ENCODE results near the gene AMBP.

AMBP gene

GRCh38 chr9:114023961-114024360, 54.1 kb downstream of the AMBP start:
- Histone ChIP-seq H3K9me3 (ENCODE audit: low read length) (0 out of 2 replicates have a peak, but pooled peaks cover 4% of the 10 kb centered on the region), H3K9me2 (ENCODE audit: low read depth, low read length) (no peaks in the 10 kb centered on the region), H3K4me2 (ENCODE audit: low read length) (no peak overlapping the region), H3K4me1 (ENCODE audit: insufficient read depth, low read length, severe bottlenecking) (no peaks in the 10 kb centered on the region), H3K4me3 (ENCODE audit: low read depth, low read length, poor library complexity, severe bottlenecking) (no peak overlapping the region), H3K27ac (ENCODE audit: low read depth, low read length, poor library complexity, severe bottlenecking) (no peak overlapping the region), H3K27me3 (ENCODE audit: insufficient read depth, low read length) (no peaks in the 10 kb centered on the region), H2AFZ (ENCODE audit: low read length) (no peak overlapping the region), H3K9ac (ENCODE audit: low read length) (no peak overlapping the region), H3F3A (ENCODE audit: insufficient read depth, low read length) (no peaks in the 10 kb centered on the region), H3K79me2 (ENCODE audit: insufficient read depth, low read length) (no peaks in the 10 kb centered on the region), H3K36me3 (ENCODE audit: insufficient read depth, low read length) (no peaks in the 10 kb centered on the region), H4K20me1 (ENCODE audit: insufficient read depth, low read length) (no peaks in the 10 kb centered on the region)
- TF ChIP-seq EZH2 (IDR thresholded peaks at IDR 0.05; ENCODE audit: borderline replicate concordance, low read length): no peak
- TF ChIP-seq, protein P1, sequence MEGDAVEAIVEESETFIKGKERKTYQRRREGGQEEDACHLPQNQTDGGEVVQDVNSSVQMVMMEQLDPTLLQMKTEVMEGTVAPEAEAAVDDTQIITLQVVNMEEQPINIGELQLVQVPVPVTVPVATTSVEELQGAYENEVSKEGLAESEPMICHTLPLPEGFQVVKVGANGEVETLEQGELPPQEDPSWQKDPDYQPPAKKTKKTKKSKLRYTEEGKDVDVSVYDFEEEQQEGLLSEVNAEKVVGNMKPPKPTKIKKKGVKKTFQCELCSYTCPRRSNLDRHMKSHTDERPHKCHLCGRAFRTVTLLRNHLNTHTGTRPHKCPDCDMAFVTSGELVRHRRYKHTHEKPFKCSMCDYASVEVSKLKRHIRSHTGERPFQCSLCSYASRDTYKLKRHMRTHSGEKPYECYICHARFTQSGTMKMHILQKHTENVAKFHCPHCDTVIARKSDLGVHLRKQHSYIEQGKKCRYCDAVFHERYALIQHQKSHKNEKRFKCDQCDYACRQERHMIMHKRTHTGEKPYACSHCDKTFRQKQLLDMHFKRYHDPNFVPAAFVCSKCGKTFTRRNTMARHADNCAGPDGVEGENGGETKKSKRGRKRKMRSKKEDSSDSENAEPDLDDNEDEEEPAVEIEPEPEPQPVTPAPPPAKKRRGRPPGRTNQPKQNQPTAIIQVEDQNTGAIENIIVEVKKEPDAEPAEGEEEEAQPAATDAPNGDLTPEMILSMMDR (IDR thresholded peaks at IDR 0.05; ENCODE audit: low read length): no peak

DNA sequence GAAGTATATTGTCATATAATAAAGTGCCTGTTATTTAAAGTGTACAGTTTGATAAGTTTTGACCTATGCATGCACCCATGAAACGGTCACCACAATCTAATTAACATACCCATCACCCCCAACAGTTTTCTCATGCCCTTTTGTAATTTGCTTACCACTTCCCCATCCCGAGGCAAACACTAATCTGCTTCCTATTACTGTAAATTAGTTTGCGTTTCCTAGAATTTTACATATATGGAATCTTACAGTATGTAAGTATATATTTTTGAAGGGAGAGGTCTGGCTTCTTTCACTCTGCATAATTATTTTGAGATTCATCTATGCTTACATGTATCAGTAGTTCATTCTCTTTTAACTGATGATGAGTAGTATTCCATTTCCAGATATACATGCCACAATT, 56.5 kb downstream of the AMBP start:
- Histone ChIP-seq H3K36me3 (ENCODE audit: insufficient read depth, low read length) (no peaks in the 10 kb centered on the region), H3K27ac (ENCODE audit: low read depth, low read length, poor library complexity, severe bottlenecking) (no peak overlapping the region), H3K4me3 (ENCODE audit: low read depth, low read length, poor library complexity, severe bottlenecking) (no peak overlapping the region), H3F3A (ENCODE audit: insufficient read depth, low read length) (no peaks in the 10 kb centered on the region), H3K4me2 (ENCODE audit: low read length) (no peak overlapping the region), H3K4me1 (ENCODE audit: insufficient read depth, low read length, severe bottlenecking) (no peaks in the 10 kb centered on the region), H3K9ac (ENCODE audit: low read length) (no peak overlapping the region), H4K20me1 (ENCODE audit: insufficient read depth, low read length) (no peaks in the 10 kb centered on the region), H3K9me3 (ENCODE audit: low read length) (0 out of 2 replicates have a peak, but pooled peaks cover 4% of the 10 kb centered on the region), H3K27me3 (ENCODE audit: insufficient read depth, low read length) (no peaks in the 10 kb centered on the region), H3K9me2 (ENCODE audit: low read depth, low read length) (no peaks in the 10 kb centered on the region), H3K79me2 (ENCODE audit: insufficient read depth, low read length) (no peaks in the 10 kb centered on the region), H2AFZ (ENCODE audit: low read length) (no peak overlapping the region)
- TF ChIP-seq, protein P1 (IDR thresholded peaks at IDR 0.05; ENCODE audit: low read length): no peak
- no peak for TF ChIP-seq EZH2 (IDR thresholded peaks at IDR 0.05; ENCODE audit: borderline replicate concordance, low read length)

DNA sequence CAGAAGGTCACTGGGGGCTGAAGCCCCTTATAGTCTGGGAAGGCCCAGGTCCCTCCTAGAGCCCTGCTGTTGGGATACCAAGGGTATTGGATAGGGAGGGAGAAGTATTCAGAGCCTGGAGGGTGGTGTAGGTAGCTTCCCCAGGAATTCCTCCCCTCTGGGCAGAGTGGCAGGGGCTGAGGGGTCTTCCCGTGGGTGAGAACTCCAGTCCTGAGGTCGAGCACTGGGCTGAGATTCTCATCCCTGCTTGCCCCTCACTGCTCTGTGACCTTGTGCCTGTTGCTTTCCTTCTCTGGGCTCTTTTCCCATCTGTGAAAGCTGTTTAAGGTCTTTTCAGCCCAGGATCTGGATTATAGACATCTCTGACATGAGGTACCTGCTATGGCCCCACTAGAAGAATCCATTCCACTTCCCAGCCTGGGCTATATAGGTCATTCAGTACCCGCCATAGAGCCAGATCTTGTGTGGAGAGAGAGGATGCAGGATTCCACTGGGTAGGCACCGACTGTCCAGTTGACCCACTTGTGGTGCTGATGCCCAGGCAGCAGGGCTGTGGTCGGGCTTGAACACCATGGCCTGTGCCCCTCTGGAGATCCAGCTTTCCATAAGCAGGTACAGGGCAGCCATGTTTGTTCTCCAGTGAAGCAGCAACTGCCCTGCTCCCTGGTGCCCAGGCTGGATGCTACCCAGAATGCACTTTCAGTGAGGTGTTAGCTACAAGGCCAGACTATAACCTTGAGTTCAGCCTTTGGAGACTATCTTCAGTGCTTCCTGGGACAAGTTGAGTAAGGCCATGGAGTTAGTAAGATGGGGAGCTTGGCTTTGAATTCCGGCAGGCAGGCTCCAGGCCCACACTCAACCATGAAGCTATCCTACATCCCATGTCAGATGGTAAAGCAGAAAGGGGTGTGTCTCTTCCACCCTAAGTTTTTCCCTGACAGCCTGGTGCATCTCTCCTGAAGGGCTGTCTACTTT, 60.1 kb downstream of the AMBP start:
- Histone ChIP-seq H3K4me1 (ENCODE audit: insufficient read depth, low read length, severe bottlenecking) (no peaks in the 10 kb centered on the region), H3K9me3 (ENCODE audit: low read length) (no peaks in the 10 kb centered on the region), H3K79me2 (ENCODE audit: insufficient read depth, low read length) (no peaks in the 10 kb centered on the region), H4K20me1 (ENCODE audit: insufficient read depth, low read length) (no peaks in the 10 kb centered on the region), H2AFZ (ENCODE audit: low read length) (no peak overlapping the region), H3K27me3 (ENCODE audit: insufficient read depth, low read length) (no peaks in the 10 kb centered on the region), H3F3A (ENCODE audit: insufficient read depth, low read length) (no peaks in the 10 kb centered on the region), H3K4me3 (ENCODE audit: low read depth, low read length, poor library complexity, severe bottlenecking) (no peak overlapping the region), H3K9me2 (ENCODE audit: low read depth, low read length) (no peaks in the 10 kb centered on the region), H3K4me2 (ENCODE audit: low read length) (no peak overlapping the region), H3K27ac (ENCODE audit: low read depth, low read length, poor library complexity, severe bottlenecking) (no peak overlapping the region), H3K36me3 (ENCODE audit: insufficient read depth, low read length) (no peaks in the 10 kb centered on the region), H3K9ac (ENCODE audit: low read length) (no peak overlapping the region)
- TF ChIP-seq, protein P1 (IDR thresholded peaks at IDR 0.05; ENCODE audit: low read length): no peak
- no peak for TF ChIP-seq EZH2 (IDR thresholded peaks at IDR 0.05; ENCODE audit: borderline replicate concordance, low read length)
